DND-41 (cell line): ENCODE results near the gene CRYGB.

Experiments used
- ATAC-seq: fragments of 200-7000 bp; cut with Tn5 transposase; 3 replicates; pipeline ENCODE4 v1.9.1; 2021; ENCODE audit warnings: low read depth; ENCODE audit not compliant: insufficient read depth
- DNase-seq: peaks from one replicate; pipeline ENCODE4 v3.0.0-alpha.2; 2020
- H2AFZ ChIP-seq: 2 replicates; pipeline ENCODE4 v1.6.0; 2012; ENCODE audit warnings: low read depth, low read length
- H3K27ac ChIP-seq: 2 replicates; pipeline ENCODE4 v1.5.1; 2012; ENCODE audit warnings: low read length, inconsistent platforms
- H3K27me3 ChIP-seq: fragments of 200-600 bp; sonication (generic); 2 replicates; pipeline ENCODE4 v1.6.0; 2012; ENCODE audit warnings: low read length, mild to moderate bottlenecking, inconsistent platforms; ENCODE audit not compliant: insufficient read depth, poor library complexity
- H3K36me3 ChIP-seq: 2 replicates; pipeline ENCODE4 v1.5.1; 2012; ENCODE audit warnings: low read length, inconsistent platforms; ENCODE audit not compliant: insufficient read depth
- H3K4me1 ChIP-seq: 2 replicates; pipeline ENCODE4 v1.5.1; 2012; ENCODE audit warnings: mild to moderate bottlenecking, low read length; ENCODE audit not compliant: insufficient read depth
- H3K4me2 ChIP-seq: 2 replicates; pipeline ENCODE4 v1.6.0; 2012; ENCODE audit warnings: mild to moderate bottlenecking, moderate library complexity, low read length, inconsistent platforms; ENCODE audit not compliant: insufficient read depth
- H3K4me3 ChIP-seq, 2 experiments: fragments of 200-600 bp in 1 of 2; shearing (Covaris generic) in 1 of 2; 2 replicates each; pipeline ENCODE4 v1.5.1; 2012 to 2016; ENCODE audit warnings: inconsistent platforms in 2 of 2, low read length in 2 of 2, mild to moderate bottlenecking in 2 of 2, low read depth in 1 of 2, moderate library complexity in 1 of 2
- H3K79me2 ChIP-seq: 2 replicates; pipeline ENCODE4 v1.6.0; 2012; ENCODE audit warnings: low read length, inconsistent platforms; ENCODE audit not compliant: insufficient read depth
- H3K9ac ChIP-seq: 2 replicates; pipeline ENCODE4 v1.6.0; 2012; ENCODE audit warnings: low read depth, mild to moderate bottlenecking, inconsistent platforms, low read length, moderate library complexity
- H3K9me3 ChIP-seq: 2 replicates; pipeline ENCODE4 v1.5.1; 2012; ENCODE audit warnings: low read length, moderate library complexity, mild to moderate bottlenecking, inconsistent platforms; ENCODE audit not compliant: insufficient read depth, severe bottlenecking
- H4K20me1 ChIP-seq: 2 replicates; pipeline ENCODE4 v1.6.0; 2012; ENCODE audit warnings: low read length; ENCODE audit not compliant: insufficient read depth
- CTCF ChIP-seq: IDR thresholded peaks from 2 replicates; pipeline ENCODE4 v1.5.1; 2012; ENCODE audit warnings: borderline replicate concordance, low read length, moderate library complexity, mild to moderate bottlenecking; ENCODE audit not compliant: poor library complexity, severe bottlenecking; ENCODE audit errors: extremely low read depth
- EZH2 ChIP-seq: IDR thresholded peaks from 3 replicates; pipeline ENCODE4 v1.6.1; 2012; ENCODE audit warnings: borderline replicate concordance, low read depth, mild to moderate bottlenecking, moderate library complexity, low read length, inconsistent platforms; ENCODE audit not compliant: severe bottlenecking

Gene CRYGB

GRCh38 chr2:208153156-208153555 lies 7.2 kb upstream of the CRYGB start:
- no peaks in the 10 kb centered on the region for H3K79me2 ChIP-seq

GRCh38 chr2:208150956-208151355 lies 5.0 kb upstream of the CRYGB start:
- Histone ChIP-seq H3K9me3 (no peaks in the 10 kb centered on the region), H3K4me2 (no peak overlapping the region), H3K36me3 (no peaks in the 10 kb centered on the region), H3K27ac (no peak overlapping the region), H3K79me2 (no peaks in the 10 kb centered on the region), H3K9ac (no peak overlapping the region), H4K20me1 (no peaks in the 10 kb centered on the region), H3K4me3 (no peak overlapping the region), H2AFZ (no peak overlapping the region), H3K4me1 (no peaks in the 10 kb centered on the region), H3K27me3 (no peaks in the 10 kb centered on the region)
- ATAC-seq: no peak
- TF ChIP-seq CTCF (no peak), EZH2 (no peak)
- no peak for DNase-seq

More at GRCh38 chr2:208153156-208153555, 7.2 kb upstream of the CRYGB start:
- no peak for DNase-seq
- no peaks in the 10 kb centered on the region for H3K36me3 ChIP-seq
- no peaks in the 10 kb centered on the region for H3K9me3 ChIP-seq
- no peak overlapping the region for H3K27ac ChIP-seq
- no peaks in the 10 kb centered on the region for H4K20me1 ChIP-seq
- TF ChIP-seq CTCF (no peak), EZH2 (no peak)
- H3K27me3 ChIP-seq: no peaks in the 10 kb centered on the region
- ATAC-seq: no peak
- H3K4me2 ChIP-seq: no peak overlapping the region
- H3K4me3 ChIP-seq: no peak overlapping the region
- no peak overlapping the region for H2AFZ ChIP-seq
- H3K4me1 ChIP-seq: no peaks in the 10 kb centered on the region
- no peak overlapping the region for H3K9ac ChIP-seq

GRCh38 chr2:208150094-208150493 lies 4.1 kb upstream of the CRYGB start:
- Histone ChIP-seq H3K4me3 (no peak overlapping the region), H3K79me2 (no peaks in the 10 kb centered on the region), H4K20me1 (no peaks in the 10 kb centered on the region), H3K36me3 (no peaks in the 10 kb centered on the region), H3K4me2 (no peak overlapping the region), H3K4me1 (no peaks in the 10 kb centered on the region), H3K9me3 (no peaks in the 10 kb centered on the region), H3K9ac (no peak overlapping the region), H3K27ac (no peak overlapping the region), H3K27me3 (no peaks in the 10 kb centered on the region), H2AFZ (no peak overlapping the region)
- ATAC-seq (no peak), DNase-seq (no peak)
- no peak for TF ChIP-seq CTCF
- TF ChIP-seq EZH2: no peak

- Histone ChIP-seq H4K20me1 (no peaks in the 10 kb centered on the region), H3K79me2 (no peaks in the 10 kb centered on the region), H3K27ac (no peak overlapping the region), H3K36me3 (no peaks in the 10 kb centered on the region), H3K9ac (no peak overlapping the region), H3K27me3 (no peaks in the 10 kb centered on the region), H3K4me2 (no peak overlapping the region), H2AFZ (no peak overlapping the region), H3K9me3 (no peaks in the 10 kb centered on the region), H3K4me3 (no peak overlapping the region), H3K4me1 (no peaks in the 10 kb centered on the region)
- no peak for DNase-seq
- ATAC-seq: no peak
- TF ChIP-seq CTCF (no peak), EZH2 (no peak)
Measured at GRCh38 chr2:208148803-208149202, 2.8 kb upstream of the CRYGB start.
